ENCODE results near the gene RAB33B. TPM values are rescaled to one million over a fixed set of nuclear protein-coding genes. Genes with fewer than 3 reads are reported as not detected.

The RAB33B gene
- total RNA-seq, 1 donor from 2014 or later, result 10.1 TPM

GRCh38 chr4:139470997-139471665 lies 17.2 kb downstream of the RAB33B start:
- Histone ChIP-seq H3K27ac (no peak overlapping the region), H3K4me1 (no peaks in the 10 kb centered on the region), H3K9me3 (no peaks in the 10 kb centered on the region), H3K27me3 (no peaks in the 10 kb centered on the region), H3K36me3 (peaks cover 0 to 5% of the 10 kb centered on the region in 2 donors), H3K4me3 (no peak overlapping the region)
- intact Hi-C loops (cut with DNase I), result no loop called here
- no peak for TF ChIP-seq POLR2A (IDR thresholded peaks at IDR 0.05)
- TF ChIP-seq CTCF (IDR thresholded peaks at IDR 0.05), result no peak
- TF ChIP-seq POLR2AphosphoS5 (IDR thresholded peaks at IDR 0.05; ENCODE audit: insufficient read depth in 1 of 2, low read depth in 1 of 2), result no peak
- no peak for DNase-seq (ENCODE audit: extremely low spot score in 2 of 2)

GRCh38 chr4:139472852-139473251 lies 18.9 kb downstream of the RAB33B start:
- Histone ChIP-seq H3K4me3 (no peak overlapping the region), H3K4me1 (no peaks in the 10 kb centered on the region), H3K27ac (no peak overlapping the region), H3K36me3 (peaks cover 0 to 5% of the 10 kb centered on the region in 2 donors), H3K27me3 (no peaks in the 10 kb centered on the region), H3K9me3 (no peaks in the 10 kb centered on the region)
- no peak for DNase-seq (ENCODE audit: extremely low spot score in 2 of 2)
- TF ChIP-seq CTCF (IDR thresholded peaks at IDR 0.05), result no peak
- no peak for TF ChIP-seq POLR2A (IDR thresholded peaks at IDR 0.05)
- TF ChIP-seq POLR2AphosphoS5 (IDR thresholded peaks at IDR 0.05; ENCODE audit: insufficient read depth in 1 of 2, low read depth in 1 of 2), result no peak
- intact Hi-C loops (cut with DNase I), result no loop called here

- intact Hi-C loops (cut with DNase I), result no loop called here
- no peaks in the 10 kb centered on the region for H3K9me3 ChIP-seq
- no peak overlapping the region for H3K4me3 ChIP-seq
- H3K27ac ChIP-seq, result no peak overlapping the region
- no peak for DNase-seq (ENCODE audit: extremely low spot score in 2 of 2)
- H3K36me3 ChIP-seq, result peaks cover 0 to 5% of the 10 kb centered on the region in 2 donors
- H3K27me3 ChIP-seq, result no peaks in the 10 kb centered on the region
- H3K4me1 ChIP-seq, result no peaks in the 10 kb centered on the region
- TF ChIP-seq POLR2AphosphoS5 (IDR thresholded peaks at IDR 0.05; ENCODE audit: insufficient read depth in 1 of 2, low read depth in 1 of 2), result no peak
- no peak for TF ChIP-seq POLR2A (IDR thresholded peaks at IDR 0.05)
- no peak for TF ChIP-seq CTCF (IDR thresholded peaks at IDR 0.05)
Observed at GRCh38 chr4:139476363-139476762, 22.4 kb downstream of the RAB33B start.

GRCh38 chr4:139481465-139481864 lies 27.5 kb downstream of the RAB33B start:
- no peak for DNase-seq (ENCODE audit: extremely low spot score in 2 of 2)
- no peaks in the 10 kb centered on the region for H3K27me3 ChIP-seq
- H3K9me3 ChIP-seq, result no peaks in the 10 kb centered on the region
- H3K4me3 ChIP-seq, result no peak overlapping the region
- H3K4me1 ChIP-seq, result no peaks in the 10 kb centered on the region
- intact Hi-C loops (cut with DNase I), result no loop called here
- H3K27ac ChIP-seq, result no peak overlapping the region
- H3K36me3 ChIP-seq, result no peaks in the 10 kb centered on the region
- no peak for TF ChIP-seq POLR2AphosphoS5 (IDR thresholded peaks at IDR 0.05; ENCODE audit: insufficient read depth in 1 of 2, low read depth in 1 of 2)
- TF ChIP-seq POLR2A (IDR thresholded peaks at IDR 0.05), result no peak
- no peak for TF ChIP-seq CTCF (IDR thresholded peaks at IDR 0.05)

- no peaks in the 10 kb centered on the region for H3K4me1 ChIP-seq
- H3K27ac ChIP-seq, result no peak overlapping the region
- H3K27me3 ChIP-seq, result no peaks in the 10 kb centered on the region
- no peak overlapping the region for H3K4me3 ChIP-seq
- no peaks in the 10 kb centered on the region for H3K9me3 ChIP-seq
- intact Hi-C loops (cut with DNase I), result no loop called here
- DNase-seq (ENCODE audit: extremely low spot score in 2 of 2), result no peak
- no peaks in the 10 kb centered on the region for H3K36me3 ChIP-seq
- TF ChIP-seq POLR2AphosphoS5 (IDR thresholded peaks at IDR 0.05; ENCODE audit: insufficient read depth in 1 of 2, low read depth in 1 of 2) (no peak), CTCF (IDR thresholded peaks at IDR 0.05) (no peak), POLR2A (IDR thresholded peaks at IDR 0.05) (no peak)
Observed at GRCh38 chr4:139483000-139483399, 29.1 kb downstream of the RAB33B start.

Measured in vagina (tissue), 2 donors.